Nucleus accumbens (tissue), 56 donors: ENCODE results near the gene RIT2.

Source experiments
- DNase-seq, 56 donors: peaks; one replicate each; lab custom pipeline; 2025; lab: John Stamatoyannopoulos, UW

RIT2 gene

GRCh38 chr18:42707080-42707479 is 408.4 kb downstream of the RIT2 start:
- DNase-seq, result no peak

- peak in 1 of 56 donors; percentile 1 for DNase-seq
These were observed 408.9 kb downstream of the RIT2 start for GRCh38 chr18:42706618-42707017.

- DNase-seq, result no peak
These were observed 409.4 kb downstream of the RIT2 start for GRCh38 chr18:42706029-42706608.
